NK-92 treated with Interleukin-12 subunit alpha and Interleukin-12 subunit beta, amount 100 ng/mL, for 24 hours (cell line): ENCODE measurements around the gene PDE6A.
"Not testable (repeated sequence)": the region's sequence is repeated elsewhere in the genome, so short reads cannot be mapped to it uniquely, and the experiment has no call there.

Experiments used
- DNase-seq: peaks from one replicate; lab custom pipeline; 2025; lab: John Stamatoyannopoulos, UW

PDE6A gene

GRCh38 chr5:149953436-149954121 lies 9.0 kb upstream of the PDE6A start:
- no peak for DNase-seq

GRCh38 chr5:149951138-149951749 lies 6.7 kb upstream of the PDE6A start:
- DNase-seq: no peak

- DNase-seq: no peak
Measured at GRCh38 chr5:149948993-149949392, 4.4 kb upstream of the PDE6A start.

GRCh38 chr5:149946118-149946517 lies 1.5 kb upstream of the PDE6A start:
- no peak for DNase-seq

- not testable (repeated sequence) for DNase-seq
Measured at GRCh38 chr5:149943177-149943949, 1.2 kb downstream of the PDE6A start.

GRCh38 chr5:149942741-149943169 lies 1.8 kb downstream of the PDE6A start:
- DNase-seq: not testable (repeated sequence)

GRCh38 chr5:149942199-149942598 lies 2.4 kb downstream of the PDE6A start:
- DNase-seq: no peak

GRCh38 chr5:149941795-149942194 lies 2.8 kb downstream of the PDE6A start:
- no peak for DNase-seq

- no peak for DNase-seq
Measured at GRCh38 chr5:149940941-149941644, 3.5 kb downstream of the PDE6A start.

GRCh38 chr5:149940077-149940574 lies 4.5 kb downstream of the PDE6A start:
- DNase-seq: no peak

GRCh38 chr5:149939546-149939945 lies 5.0 kb downstream of the PDE6A start:
- DNase-seq: no peak

GRCh38 chr5:149938791-149939358 lies 5.7 kb downstream of the PDE6A start:
- DNase-seq: no peak

GRCh38 chr5:149938279-149938678 lies 6.3 kb downstream of the PDE6A start:
- DNase-seq: no peak

GRCh38 chr5:149937610-149938009 lies 7.0 kb downstream of the PDE6A start:
- no peak for DNase-seq

GRCh38 chr5:149936700-149937091 lies 7.9 kb downstream of the PDE6A start:
- no peak for DNase-seq

- DNase-seq: no peak
Measured at GRCh38 chr5:149936044-149936699, 8.4 kb downstream of the PDE6A start.

GRCh38 chr5:149935431-149935901 lies 9.1 kb downstream of the PDE6A start:
- no peak for DNase-seq

- no peak for DNase-seq
Measured at GRCh38 chr5:149932445-149933350, 11.9 kb downstream of the PDE6A start.

GRCh38 chr5:149931992-149932436 lies 12.6 kb downstream of the PDE6A start:
- DNase-seq: no peak
